ENCODE measurements around the gene NELFCD.

GRCh38 chr20:59006864-59007664, 26.0 kb downstream of the NELFCD start, which contains the start of gene CTSZ:
- TF ChIP-seq, protein P1, sequence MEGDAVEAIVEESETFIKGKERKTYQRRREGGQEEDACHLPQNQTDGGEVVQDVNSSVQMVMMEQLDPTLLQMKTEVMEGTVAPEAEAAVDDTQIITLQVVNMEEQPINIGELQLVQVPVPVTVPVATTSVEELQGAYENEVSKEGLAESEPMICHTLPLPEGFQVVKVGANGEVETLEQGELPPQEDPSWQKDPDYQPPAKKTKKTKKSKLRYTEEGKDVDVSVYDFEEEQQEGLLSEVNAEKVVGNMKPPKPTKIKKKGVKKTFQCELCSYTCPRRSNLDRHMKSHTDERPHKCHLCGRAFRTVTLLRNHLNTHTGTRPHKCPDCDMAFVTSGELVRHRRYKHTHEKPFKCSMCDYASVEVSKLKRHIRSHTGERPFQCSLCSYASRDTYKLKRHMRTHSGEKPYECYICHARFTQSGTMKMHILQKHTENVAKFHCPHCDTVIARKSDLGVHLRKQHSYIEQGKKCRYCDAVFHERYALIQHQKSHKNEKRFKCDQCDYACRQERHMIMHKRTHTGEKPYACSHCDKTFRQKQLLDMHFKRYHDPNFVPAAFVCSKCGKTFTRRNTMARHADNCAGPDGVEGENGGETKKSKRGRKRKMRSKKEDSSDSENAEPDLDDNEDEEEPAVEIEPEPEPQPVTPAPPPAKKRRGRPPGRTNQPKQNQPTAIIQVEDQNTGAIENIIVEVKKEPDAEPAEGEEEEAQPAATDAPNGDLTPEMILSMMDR (IDR thresholded peaks at IDR 0.05; ENCODE audit: poor library complexity, severe bottlenecking), result no peak
- no peak for TF ChIP-seq POLR2AphosphoS5 (IDR thresholded peaks at IDR 0.05)
- TF ChIP-seq EP300 (conservative IDR thresholded peaks at IDR 0.05; ENCODE audit: poor library complexity, severe bottlenecking), result no peak
- TF ChIP-seq REST (IDR thresholded peaks at IDR 0.05; ENCODE audit: borderline replicate concordance), result no peak
- TF ChIP-seq EZH2 (IDR thresholded peaks at IDR 0.05; ENCODE audit: borderline replicate concordance, insufficient read depth, low read length, poor library complexity, severe bottlenecking), result no peak
- no peak for TF ChIP-seq SMC3 (conservative IDR thresholded peaks at IDR 0.05; ENCODE audit: poor library complexity)
- no peak for TF ChIP-seq TAF1 (IDR thresholded peaks at IDR 0.05; ENCODE audit: low read depth)
- no peak for TF ChIP-seq MXI1 (conservative IDR thresholded peaks at IDR 0.05; ENCODE audit: poor library complexity, severe bottlenecking)
